HG03103 (cell line): ENCODE data around the gene DENND4A.

Experiments used
- ATAC-seq: cut with Tn5 transposase; IDR thresholded peaks from one replicate; pipeline ENCODE4 v1.9.1; 2021; ENCODE audit warnings: low read depth; ENCODE audit not compliant: unreplicated experiment

Gene DENND4A

DNA sequence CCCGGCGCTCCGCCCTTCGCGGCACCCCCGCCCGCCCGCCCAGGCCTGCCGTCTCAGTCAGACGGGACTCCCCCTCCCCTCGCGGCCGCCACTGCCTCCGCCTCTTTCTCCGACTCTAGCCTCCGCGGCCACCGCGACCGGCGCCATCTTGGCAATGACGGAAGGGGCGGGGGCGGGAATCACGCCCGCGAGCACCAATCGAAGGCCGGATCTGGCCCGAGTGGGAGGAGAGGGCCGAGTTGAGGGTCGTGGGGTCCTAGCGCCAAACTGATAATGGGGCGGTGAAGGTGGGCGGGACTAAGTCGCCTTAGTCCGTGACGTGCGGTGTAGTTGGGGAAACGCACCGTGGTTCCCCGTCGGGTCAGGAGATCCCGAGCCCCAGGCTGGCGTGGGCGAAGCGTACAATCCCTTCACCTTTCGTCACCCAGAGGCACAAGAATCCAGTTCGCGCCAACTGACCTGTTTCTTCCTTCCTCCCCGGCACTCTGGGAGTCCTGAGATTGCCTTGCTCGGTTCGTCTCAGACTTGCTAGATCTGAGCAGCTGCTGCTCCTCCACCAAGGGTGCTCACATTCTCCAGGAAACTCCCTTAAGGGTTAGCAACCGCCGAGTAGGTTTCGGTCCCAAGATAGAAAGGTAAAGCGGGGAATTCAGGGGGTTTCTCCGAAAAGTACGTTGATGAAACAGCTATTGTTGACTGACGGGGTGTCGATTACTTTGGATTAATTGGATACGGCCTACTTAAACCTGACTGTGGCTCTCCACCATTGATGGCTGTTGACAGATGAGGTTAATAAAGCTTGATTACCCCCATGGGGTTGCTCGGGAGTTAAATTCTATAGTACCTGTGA is at the start of gene DENND4A:
Gene DENND4A (minus strand): TSS at position 156 of the 850 bp plus-strand sequence. CDS start 35,843 bp downstream, outside the sequence.
- ATAC-seq, result peak; percentile 72

DNA sequence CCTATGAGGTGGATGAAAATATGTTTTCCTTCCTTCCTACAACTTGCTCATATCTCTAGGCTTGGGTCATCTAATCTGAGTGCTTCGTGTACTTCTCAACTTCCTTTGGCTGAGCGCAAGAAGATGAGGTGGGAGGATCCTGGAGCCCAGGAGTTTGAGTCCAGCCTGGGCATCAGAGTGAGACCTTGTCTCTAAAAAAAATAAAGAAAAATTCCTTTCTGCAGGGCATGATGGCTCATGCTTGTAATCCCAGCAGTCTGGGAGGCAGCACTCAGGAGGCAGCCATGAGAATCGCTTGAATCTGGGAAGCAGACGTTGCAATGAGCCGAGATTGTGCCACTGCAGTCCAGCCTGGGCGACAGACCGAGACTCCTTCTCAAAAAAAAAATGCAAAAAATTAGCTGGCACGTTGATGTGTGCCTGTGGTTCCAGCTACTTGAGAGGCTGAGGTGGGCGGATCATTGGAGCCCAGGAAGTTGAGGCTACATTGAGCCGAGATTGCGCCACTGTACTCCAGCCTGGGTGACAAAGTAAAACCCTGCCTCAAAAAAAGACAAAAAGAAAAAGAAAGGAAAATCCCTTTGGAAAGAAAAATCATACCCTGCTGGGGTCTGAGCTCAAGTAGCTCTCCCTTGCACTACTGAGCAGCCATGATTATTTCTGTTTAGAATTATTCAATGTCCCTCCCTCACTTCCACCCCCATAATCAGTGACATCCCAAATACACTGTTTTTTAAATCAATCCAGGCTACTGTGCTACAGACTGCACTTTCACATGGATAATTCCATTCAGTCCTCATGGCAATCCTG is 49.2 kb upstream of the DENND4A start:
- ATAC-seq, result no peak

GRCh38 chr15:65839985-65840384 is 47.9 kb upstream of the DENND4A start:
- no peak for ATAC-seq

- ATAC-seq, result no peak
These were observed 47.3 kb upstream of the DENND4A start for GRCh38 chr15:65839354-65839901.

GRCh38 chr15:65837301-65838294 is 45.5 kb upstream of the DENND4A start:
- ATAC-seq, result no peak

GRCh38 chr15:65836665-65837064 is 44.6 kb upstream of the DENND4A start:
- no peak for ATAC-seq

GRCh38 chr15:65835447-65835846 is 43.4 kb upstream of the DENND4A start:
- no peak for ATAC-seq

DNA sequence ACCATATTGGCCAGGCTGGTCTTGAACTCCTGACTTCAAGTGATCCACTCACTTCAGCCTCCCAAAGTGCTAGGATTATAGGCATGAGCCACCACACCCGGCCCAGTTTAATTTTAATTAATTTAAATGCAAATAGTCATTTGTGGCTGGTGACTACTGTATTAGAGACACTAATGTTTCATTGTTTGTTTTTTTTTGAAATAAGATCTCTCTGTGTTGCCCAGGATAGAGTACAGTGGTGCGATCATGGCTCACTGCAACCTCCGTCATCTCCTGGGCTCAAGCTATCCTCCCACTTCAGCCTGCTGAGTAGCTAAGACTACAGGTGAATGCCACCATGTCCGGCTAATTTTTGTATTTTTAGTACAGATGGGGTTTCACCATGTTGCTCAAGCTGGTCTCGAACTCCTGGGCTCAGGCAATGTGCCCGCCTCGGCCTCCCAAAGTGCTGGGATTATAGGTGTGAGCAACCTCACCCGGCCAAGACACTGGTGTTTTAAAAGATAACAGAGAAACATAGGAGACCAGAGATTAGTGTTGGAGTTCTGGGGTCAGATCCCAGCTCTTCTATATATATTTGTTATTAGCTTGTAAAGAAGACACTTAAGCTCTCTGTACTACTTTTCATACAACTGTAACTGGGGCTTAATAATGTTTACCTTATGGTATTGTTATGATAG is 42.6 kb upstream of the DENND4A start:
- ATAC-seq, result no peak

GRCh38 chr15:65833501-65834205 is 41.6 kb upstream of the DENND4A start:
- ATAC-seq, result no peak

GRCh38 chr15:65832549-65833364 is 40.7 kb upstream of the DENND4A start:
- no peak for ATAC-seq

DNA sequence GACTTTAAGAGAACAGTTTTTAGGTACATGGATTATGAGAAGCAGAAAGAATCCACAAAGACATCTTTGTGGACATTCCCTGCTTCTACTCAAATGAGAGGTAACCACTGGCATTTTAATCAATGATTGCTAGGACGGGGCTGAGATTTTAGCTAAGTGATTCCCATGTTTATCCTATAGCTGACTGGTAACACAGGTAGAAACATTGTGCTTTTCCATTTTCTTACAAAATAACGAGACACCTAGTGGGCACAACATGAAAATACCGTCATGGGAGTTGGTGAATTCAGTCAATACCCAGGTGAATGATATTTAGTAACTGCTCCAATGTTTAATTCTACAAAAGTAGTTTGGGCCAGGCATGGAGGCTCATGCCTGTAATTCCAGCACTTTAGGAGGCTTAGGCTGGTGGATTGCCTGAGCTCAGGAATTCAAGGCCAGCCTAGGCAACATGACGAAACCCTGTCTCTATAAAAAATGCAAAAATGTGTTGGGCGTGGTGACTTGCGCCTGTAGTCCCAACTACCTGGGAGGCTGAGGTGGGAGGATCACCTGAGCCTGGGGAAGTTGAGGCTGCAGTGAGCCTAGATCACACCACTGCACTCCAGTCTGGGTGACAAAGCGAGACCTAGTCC is 37.2 kb upstream of the DENND4A start:
- no peak for ATAC-seq

GRCh38 chr15:65828585-65828984 is 36.5 kb upstream of the DENND4A start:
- ATAC-seq, result no peak

DNA sequence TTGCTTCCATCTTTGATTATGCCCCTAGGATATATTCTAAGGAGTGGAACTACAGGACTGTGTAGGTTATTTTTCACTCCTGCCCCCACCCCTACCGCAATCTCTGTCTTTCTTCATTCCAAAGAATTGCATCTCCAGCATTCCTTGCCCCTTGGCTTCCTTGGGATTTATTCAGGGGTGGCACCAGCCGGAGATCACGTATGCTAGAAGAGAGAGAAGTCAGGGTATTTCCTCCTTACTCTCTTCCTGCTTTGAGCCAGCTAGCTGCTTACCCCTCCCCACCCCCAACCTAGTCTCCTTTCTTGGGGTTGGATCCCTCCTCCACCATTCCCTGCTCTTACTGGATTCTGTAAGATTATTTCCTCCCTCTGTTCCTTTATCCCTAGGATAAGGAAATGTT is 35.0 kb upstream of the DENND4A start:
- ATAC-seq, result no peak

DNA sequence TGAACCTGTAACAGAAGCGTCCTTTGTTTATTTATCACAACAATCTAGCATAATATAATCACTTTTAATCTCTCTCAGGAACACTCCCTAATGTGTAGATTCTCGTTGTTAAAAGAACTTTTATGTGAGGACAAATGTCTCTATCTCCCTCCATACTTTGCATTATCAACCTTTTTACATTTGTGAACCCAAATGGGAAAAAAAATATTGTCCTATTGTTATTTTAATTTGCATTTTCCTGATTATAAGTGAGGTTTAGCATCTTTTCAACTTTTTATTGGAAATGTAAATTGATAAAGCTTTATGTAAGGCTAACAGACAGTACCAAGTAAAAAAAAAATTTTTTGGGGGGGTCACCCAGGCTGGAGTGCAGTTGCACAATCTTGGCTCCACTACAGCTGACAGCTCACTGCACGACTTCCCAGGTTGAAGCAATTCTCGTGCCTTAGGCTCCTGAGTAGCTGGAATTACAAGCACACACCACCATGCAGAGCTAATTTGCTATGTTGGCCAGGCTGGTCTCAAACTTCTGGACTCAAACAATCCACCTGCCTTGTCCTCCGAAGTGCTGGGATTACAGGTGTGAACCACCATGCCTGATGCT is 33.0 kb upstream of the DENND4A start:
- ATAC-seq, result no peak

DNA sequence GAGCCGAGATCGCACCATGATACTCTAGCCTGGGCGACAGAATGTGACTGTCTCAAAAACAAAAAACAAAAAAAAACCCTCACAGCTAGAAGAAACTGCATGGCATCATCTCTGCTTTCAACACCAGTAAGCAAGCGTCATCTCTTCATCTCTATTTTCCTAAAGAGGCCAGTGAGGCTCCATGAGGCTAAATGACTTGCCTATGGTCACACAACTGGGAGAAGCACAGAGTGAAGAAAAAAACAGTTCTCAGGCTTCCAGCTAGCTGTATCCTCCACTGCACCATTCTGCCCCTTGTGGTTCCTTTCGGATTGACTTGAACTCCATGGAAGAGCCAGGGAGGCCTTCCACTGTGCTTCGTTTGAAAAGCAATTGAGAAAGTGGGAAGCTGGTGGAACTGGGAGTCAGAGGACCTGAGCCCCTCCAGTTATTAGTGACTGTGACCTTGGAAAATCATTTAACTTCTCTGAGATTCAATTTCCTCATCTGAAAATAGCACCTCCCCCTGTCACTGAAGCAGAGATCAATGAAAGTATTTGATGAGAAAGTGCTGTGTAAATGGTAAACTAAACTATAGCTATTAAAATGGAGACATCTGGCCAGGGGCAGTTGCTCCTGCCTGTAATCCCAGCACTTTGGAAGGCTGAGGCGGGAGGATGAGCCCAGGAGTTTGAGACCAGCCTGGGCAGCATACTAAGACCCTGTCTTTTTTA is 32.1 kb upstream of the DENND4A start:
- ATAC-seq, result no peak

- no peak for ATAC-seq
These were observed 30.2 kb upstream of the DENND4A start for GRCh38 chr15:65822316-65822715.

DNA sequence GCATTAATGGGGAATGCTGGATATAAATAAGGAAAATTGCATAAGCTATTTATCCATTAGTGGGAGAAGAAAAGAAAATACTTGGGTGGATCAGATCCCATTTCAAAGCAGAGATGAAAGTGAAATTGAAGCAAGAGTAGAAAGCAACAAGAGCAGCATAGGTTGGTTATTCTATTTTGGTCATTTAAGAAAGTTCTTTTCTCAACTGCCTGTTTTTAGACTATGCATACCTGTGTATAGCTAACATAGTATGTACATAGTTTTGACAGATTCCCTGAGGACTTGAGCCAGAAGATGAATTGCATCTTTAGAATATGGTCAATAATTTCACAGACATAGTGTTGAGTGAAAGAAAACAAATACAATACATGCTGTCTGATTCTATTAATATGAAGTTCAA is 29.0 kb upstream of the DENND4A start:
- ATAC-seq, result no peak
